ENCODE data around the gene GRID1. TPM values are rescaled to one million over a fixed set of nuclear protein-coding genes. Genes with fewer than 3 reads are reported as not detected.

GRID1 gene
- total RNA-seq, 1 experiment from 2014 or later: not detected

GRCh38 chr10:86205306-86206239 lies 161.0 kb downstream of the GRID1 start:
- Mint-ChIP-seq H3K36me3 (ENCODE audit: insufficient read depth, unreplicated experiment) (no peaks in the 10 kb centered on the region), H3K4me1 (ENCODE audit: low read depth, unreplicated experiment) (peaks cover 8% of the 10 kb centered on the region), H3K27ac (ENCODE audit: unreplicated experiment) (no peak overlapping the region), H3K4me3 (ENCODE audit: low read depth, unreplicated experiment) (no peak overlapping the region), H3K27me3 (ENCODE audit: unreplicated experiment) (peaks cover 46% of the 10 kb centered on the region), H3K9me3 (ENCODE audit: low read depth, unreplicated experiment) (no peaks in the 10 kb centered on the region)
- TF ChIP-seq CTCF (IDR thresholded peaks at IDR 0.05; ENCODE audit: unreplicated experiment): no peak
- intact Hi-C loops (cut with micrococcal nuclease; ENCODE audit: unreplicated experiment): no loop called here
- no TSS peak for BruUV-seq (replicated peaks)
- DNase-seq: no peak
- CTCF ChIA-PET: interaction anchor here (1.2 kb wide), 1 partner anchor 11 kb away, joined by 3 read pairs; no protein-coding TSS in a partner anchor

GRCh38 chr10:86204421-86205305 lies 161.9 kb downstream of the GRID1 start:
- Mint-ChIP-seq H3K27me3 (ENCODE audit: unreplicated experiment) (peaks cover 46% of the 10 kb centered on the region), H3K4me3 (ENCODE audit: low read depth, unreplicated experiment) (no peak overlapping the region), H3K27ac (ENCODE audit: unreplicated experiment) (no peak overlapping the region), H3K36me3 (ENCODE audit: insufficient read depth, unreplicated experiment) (no peaks in the 10 kb centered on the region), H3K4me1 (ENCODE audit: low read depth, unreplicated experiment) (peaks cover 8% of the 10 kb centered on the region), H3K9me3 (ENCODE audit: low read depth, unreplicated experiment) (no peaks in the 10 kb centered on the region)
- BruUV-seq (replicated peaks): no TSS peak
- CTCF ChIA-PET: no interaction called here
- no peak for DNase-seq
- intact Hi-C loops (cut with micrococcal nuclease; ENCODE audit: unreplicated experiment): no loop called here
- TF ChIP-seq CTCF (IDR thresholded peaks at IDR 0.05; ENCODE audit: unreplicated experiment): no peak

GRCh38 chr10:86203162-86203905 lies 163.3 kb downstream of the GRID1 start:
- no peaks in the 10 kb centered on the region for H3K9me3 Mint-ChIP-seq (ENCODE audit: low read depth, unreplicated experiment)
- no peak overlapping the region for H3K4me3 Mint-ChIP-seq (ENCODE audit: low read depth, unreplicated experiment)
- no peaks in the 10 kb centered on the region for H3K36me3 Mint-ChIP-seq (ENCODE audit: insufficient read depth, unreplicated experiment)
- no peak overlapping the region for H3K27ac Mint-ChIP-seq (ENCODE audit: unreplicated experiment)
- H3K27me3 Mint-ChIP-seq (ENCODE audit: unreplicated experiment): peaks cover 46% of the 10 kb centered on the region
- CTCF ChIA-PET: no interaction called here
- peak; percentile 44 for DNase-seq
- no TSS peak for BruUV-seq (replicated peaks)
- intact Hi-C loops (cut with micrococcal nuclease; ENCODE audit: unreplicated experiment): no loop called here
- TF ChIP-seq CTCF (IDR thresholded peaks at IDR 0.05; ENCODE audit: unreplicated experiment): no peak
- peaks cover 8% of the 10 kb centered on the region for H3K4me1 Mint-ChIP-seq (ENCODE audit: low read depth, unreplicated experiment)

- no peak for TF ChIP-seq CTCF (IDR thresholded peaks at IDR 0.05; ENCODE audit: unreplicated experiment)
- peaks cover 8% of the 10 kb centered on the region for H3K4me1 Mint-ChIP-seq (ENCODE audit: low read depth, unreplicated experiment)
- peaks cover 50% of the 10 kb centered on the region for H3K27me3 Mint-ChIP-seq (ENCODE audit: unreplicated experiment)
- DNase-seq: no peak
- no peak overlapping the region for H3K4me3 Mint-ChIP-seq (ENCODE audit: low read depth, unreplicated experiment)
- intact Hi-C loops (cut with micrococcal nuclease; ENCODE audit: unreplicated experiment): no loop called here
- CTCF ChIA-PET: no interaction called here
- no peaks in the 10 kb centered on the region for H3K36me3 Mint-ChIP-seq (ENCODE audit: insufficient read depth, unreplicated experiment)
- H3K9me3 Mint-ChIP-seq (ENCODE audit: low read depth, unreplicated experiment): no peaks in the 10 kb centered on the region
- BruUV-seq (replicated peaks): no TSS peak
- H3K27ac Mint-ChIP-seq (ENCODE audit: unreplicated experiment): no peak overlapping the region
Observed at GRCh38 chr10:86202226-86202735, 164.3 kb downstream of the GRID1 start.
